Measurements from ENCODE around the gene ELL. TPM values are rescaled to one million over a fixed set of nuclear protein-coding genes. Genes with fewer than 3 reads are reported as not detected.

ELL gene
- total RNA-seq, 1 donor: 19.9 TPM

GRCh38 chr19:18426416-18426767 lies 95.5 kb downstream of the ELL start:
- no peak for TF ChIP-seq CTCF (IDR thresholded peaks at IDR 0.05; ENCODE audit: insufficient read depth, low read depth, low read length)
- H3K4me3 ChIP-seq (ENCODE audit: low read depth, low read length): no peak overlapping the region
- DNase-seq (ENCODE audit: low read depth): no peak

DNA sequence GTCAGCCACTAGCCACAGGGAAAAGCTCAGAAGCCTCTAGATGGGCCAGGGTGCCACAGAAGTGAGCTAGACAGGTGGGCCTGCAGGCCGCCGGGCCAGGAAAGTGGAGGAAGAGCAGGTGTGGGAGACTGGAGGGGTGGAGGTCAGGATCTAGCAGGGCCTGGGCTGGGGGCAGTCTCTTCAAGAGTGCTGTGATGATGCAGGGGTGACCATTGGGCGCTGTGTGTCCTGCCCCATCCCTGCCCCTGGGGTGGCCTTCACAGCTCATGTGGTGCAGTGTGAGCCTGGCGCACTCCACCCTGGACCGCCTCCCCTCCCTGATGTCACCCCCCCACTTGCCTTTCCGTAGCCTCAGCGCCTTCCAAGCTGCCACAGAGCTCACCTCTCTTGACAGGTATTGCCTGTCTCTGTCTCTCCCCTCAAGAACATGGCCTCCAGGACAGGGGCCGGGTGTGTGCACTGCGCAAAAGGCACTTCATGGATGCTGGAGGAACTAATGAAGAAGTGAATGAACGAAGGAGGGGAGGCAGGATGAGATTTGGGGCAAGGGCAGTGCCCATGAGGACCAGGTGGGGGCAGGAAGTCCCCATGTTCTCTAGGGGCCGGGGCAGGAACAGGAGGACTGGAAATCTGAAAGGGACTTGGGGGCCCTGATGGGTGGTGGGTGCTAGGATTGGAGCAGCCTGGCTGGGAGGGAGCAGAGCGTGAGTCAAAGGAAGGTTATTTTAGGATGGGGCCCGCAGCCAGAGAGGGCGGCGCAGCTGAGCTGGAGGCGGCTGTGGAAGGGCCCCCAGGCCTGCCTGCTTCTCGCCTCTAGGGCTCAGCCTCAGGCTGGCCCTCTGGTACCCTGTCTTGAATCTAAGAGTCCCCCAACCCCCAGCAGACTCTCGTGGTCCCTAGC lies 96.1 kb downstream of the ELL start:
- H3K4me3 ChIP-seq (ENCODE audit: low read depth, low read length): no peak overlapping the region
- TF ChIP-seq CTCF (IDR thresholded peaks at IDR 0.05; ENCODE audit: insufficient read depth, low read depth, low read length): no peak
- DNase-seq (ENCODE audit: low read depth): peak; percentile 59

- DNase-seq (ENCODE audit: low read depth): no peak
- no peak for TF ChIP-seq CTCF (IDR thresholded peaks at IDR 0.05; ENCODE audit: insufficient read depth, low read depth, low read length)
- no peak overlapping the region for H3K4me3 ChIP-seq (ENCODE audit: low read depth, low read length)
These were observed 96.9 kb downstream of the ELL start for GRCh38 chr19:18424890-18425514.

- no peak overlapping the region for H3K4me3 ChIP-seq (ENCODE audit: low read depth, low read length)
- DNase-seq (ENCODE audit: low read depth): no peak
- TF ChIP-seq CTCF (IDR thresholded peaks at IDR 0.05; ENCODE audit: insufficient read depth, low read depth, low read length): no peak
These were observed 97.6 kb downstream of the ELL start for GRCh38 chr19:18424122-18424889.

- no peak for DNase-seq (ENCODE audit: low read depth)
- H3K4me3 ChIP-seq (ENCODE audit: low read depth, low read length): no peak overlapping the region
- TF ChIP-seq CTCF (IDR thresholded peaks at IDR 0.05; ENCODE audit: insufficient read depth, low read depth, low read length): no peak
These were observed 98.4 kb downstream of the ELL start for GRCh38 chr19:18423258-18424020.

DNA sequence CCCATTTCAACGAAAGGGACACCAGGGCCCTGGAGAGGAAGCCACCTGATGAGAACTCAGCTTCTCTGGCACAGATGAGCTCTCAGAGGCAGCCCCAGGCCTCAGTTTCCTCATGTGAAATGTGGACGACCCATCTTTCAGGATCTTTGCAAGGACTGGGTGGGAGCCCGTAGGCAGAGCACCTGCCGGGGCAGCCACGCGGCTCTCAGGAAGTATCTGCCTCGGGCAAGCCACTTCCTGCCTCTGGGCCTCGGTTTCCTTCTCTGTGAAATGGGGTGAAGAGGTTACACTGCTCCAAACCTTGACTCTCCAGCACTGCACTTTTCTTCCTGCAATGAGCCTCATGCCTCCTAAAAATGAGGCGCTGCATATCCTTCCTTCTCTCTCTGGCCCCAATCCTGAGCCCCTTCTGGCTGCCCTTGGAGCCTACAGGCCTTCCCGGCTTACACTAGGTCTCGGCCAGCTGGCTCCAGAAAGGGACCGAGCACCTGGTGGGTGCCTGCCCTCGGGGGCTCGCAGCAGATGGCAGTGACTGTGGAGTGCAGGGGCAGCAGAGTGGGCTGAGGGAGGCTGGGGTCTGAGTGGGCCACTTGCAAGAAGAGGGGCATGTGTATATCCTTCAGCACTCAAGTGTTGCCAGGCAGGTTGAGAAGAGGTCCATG lies 99.2 kb downstream of the ELL start:
- no peak for DNase-seq (ENCODE audit: low read depth)
- no peak for TF ChIP-seq CTCF (IDR thresholded peaks at IDR 0.05; ENCODE audit: insufficient read depth, low read depth, low read length)
- H3K4me3 ChIP-seq (ENCODE audit: low read depth, low read length): no peak overlapping the region

Measured in fibroblast of villous mesenchyme (primary cell).